Fibroblast of the aortic adventitia (primary cell): ENCODE measurements around the gene IGSF22. TPM values are rescaled to one million over a fixed set of nuclear protein-coding genes. Genes with fewer than 3 reads are reported as not detected.

Experiments
- DNase-seq: peaks from one replicate; pipeline ENCODE4 v3.0.0-alpha.2; 2010; ENCODE audit warnings: low read depth
- H3K4me3 ChIP-seq: 2 replicates; pipeline ENCODE4 v1.5.1; 2011; ENCODE audit warnings: low read depth, mild to moderate bottlenecking, control low read depth, low read length, moderate library complexity
- total RNA-seq: library from RNA; depleted of rRNA; stranded (reverse); fragments of >200 nt; gene quantifications from 2 replicates; pipeline ENCODE4 v1.2.3, GENCODE V29; 2012; ENCODE audit warnings: low replicate concordance
- TF ChIP-seq, protein P1 (sequence below): IDR thresholded peaks from 2 replicates; pipeline ENCODE4 v1.5.1; 2011; ENCODE audit warnings: mild to moderate bottlenecking, low read length, control low read depth, inconsistent platforms; ENCODE audit not compliant: insufficient read depth

The IGSF22 gene
- total RNA-seq, 1 donor, result not detected

DNA sequence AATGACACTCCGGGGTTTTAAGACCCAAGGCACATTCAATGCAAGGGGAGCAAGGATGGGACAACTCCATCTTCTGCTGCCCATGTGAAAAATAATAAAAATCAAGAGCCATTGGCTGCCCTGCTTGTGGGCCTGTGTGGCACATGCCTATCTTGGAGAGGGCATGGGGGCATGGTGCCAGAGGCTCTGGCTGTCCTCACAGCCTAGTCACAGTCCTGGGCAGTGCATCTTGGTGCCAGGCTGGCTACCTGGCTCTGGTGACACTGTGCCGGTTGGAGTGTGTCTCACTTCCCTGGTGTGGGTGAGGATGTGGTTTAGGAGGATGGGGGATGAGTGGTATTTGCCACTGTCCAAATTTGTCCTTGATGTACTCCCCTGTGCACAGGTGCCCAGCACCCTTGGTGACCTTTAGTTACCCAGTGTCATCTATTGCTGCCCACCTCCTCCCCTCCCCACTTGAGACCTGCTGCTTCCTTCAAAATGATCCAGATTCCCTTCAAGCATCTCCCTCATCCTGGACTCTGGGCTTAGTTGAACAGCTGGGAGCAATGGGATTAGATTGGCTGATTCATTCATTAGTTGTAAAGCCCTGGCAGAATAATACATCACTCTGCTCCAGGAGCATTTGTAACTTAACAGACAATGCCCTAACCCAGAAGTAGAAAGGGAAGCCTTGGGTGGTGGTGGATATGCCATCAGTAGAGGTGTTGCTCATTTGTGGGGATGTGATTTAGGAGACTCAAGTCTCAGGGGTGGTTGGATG lies 22.8 kb downstream of the IGSF22 start:
- no peak overlapping the region for H3K4me3 ChIP-seq
- DNase-seq, result no peak
- TF ChIP-seq, protein P1, sequence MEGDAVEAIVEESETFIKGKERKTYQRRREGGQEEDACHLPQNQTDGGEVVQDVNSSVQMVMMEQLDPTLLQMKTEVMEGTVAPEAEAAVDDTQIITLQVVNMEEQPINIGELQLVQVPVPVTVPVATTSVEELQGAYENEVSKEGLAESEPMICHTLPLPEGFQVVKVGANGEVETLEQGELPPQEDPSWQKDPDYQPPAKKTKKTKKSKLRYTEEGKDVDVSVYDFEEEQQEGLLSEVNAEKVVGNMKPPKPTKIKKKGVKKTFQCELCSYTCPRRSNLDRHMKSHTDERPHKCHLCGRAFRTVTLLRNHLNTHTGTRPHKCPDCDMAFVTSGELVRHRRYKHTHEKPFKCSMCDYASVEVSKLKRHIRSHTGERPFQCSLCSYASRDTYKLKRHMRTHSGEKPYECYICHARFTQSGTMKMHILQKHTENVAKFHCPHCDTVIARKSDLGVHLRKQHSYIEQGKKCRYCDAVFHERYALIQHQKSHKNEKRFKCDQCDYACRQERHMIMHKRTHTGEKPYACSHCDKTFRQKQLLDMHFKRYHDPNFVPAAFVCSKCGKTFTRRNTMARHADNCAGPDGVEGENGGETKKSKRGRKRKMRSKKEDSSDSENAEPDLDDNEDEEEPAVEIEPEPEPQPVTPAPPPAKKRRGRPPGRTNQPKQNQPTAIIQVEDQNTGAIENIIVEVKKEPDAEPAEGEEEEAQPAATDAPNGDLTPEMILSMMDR, result no peak

DNA sequence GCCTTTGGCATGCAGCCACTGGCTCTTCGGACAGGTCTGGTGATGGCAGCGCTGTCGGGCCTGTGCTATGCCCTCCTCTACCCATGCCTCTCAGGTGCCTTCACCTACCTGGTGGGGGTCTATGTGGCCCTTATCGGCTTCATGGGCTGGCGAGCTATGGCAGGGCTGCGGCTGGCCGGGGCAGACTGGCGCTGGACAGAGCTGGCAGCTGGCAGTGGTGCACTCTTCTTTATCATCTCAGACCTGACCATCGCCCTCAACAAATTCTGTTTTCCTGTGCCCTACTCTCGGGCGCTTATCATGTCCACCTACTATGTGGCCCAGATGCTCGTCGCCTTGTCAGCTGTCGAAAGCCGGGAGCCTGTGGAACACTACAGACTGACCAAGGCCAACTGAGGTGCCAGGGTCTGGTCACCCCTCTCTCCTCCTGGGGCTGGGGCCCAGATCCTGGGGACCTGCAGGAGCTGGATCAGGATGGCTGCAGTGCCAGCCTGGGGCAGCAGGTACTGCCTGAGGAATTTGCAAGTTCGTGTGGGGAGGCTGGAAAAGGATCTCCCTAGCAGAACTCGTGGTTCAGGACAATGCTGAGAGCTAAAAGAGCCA lies 24.3 kb downstream of the IGSF22 start:
- no peak overlapping the region for H3K4me3 ChIP-seq
- TF ChIP-seq, protein P1, result no peak
- no peak for DNase-seq

DNA sequence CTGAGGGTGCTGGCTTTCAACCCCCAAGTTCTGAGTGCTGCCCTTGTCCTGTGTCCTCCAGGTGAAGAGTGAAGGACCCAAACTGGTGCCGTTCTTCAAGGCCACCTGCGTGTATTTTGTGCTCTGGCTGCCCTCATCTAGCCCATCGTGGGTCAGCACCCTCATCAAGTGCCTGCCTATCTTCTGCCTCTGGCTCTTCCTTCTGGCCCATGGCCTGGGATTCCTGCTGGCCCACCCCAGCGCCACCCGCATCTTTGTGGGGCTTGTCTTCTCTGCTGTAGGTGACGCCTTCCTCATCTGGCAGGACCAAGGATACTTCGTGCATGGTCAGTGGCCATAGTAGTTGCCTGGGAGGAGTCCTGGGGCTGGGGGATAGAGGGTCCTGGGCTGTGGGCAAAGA lies 25.1 kb downstream of the IGSF22 start:
- TF ChIP-seq, protein P1, result no peak
- no peak overlapping the region for H3K4me3 ChIP-seq
- no peak for DNase-seq

DNA sequence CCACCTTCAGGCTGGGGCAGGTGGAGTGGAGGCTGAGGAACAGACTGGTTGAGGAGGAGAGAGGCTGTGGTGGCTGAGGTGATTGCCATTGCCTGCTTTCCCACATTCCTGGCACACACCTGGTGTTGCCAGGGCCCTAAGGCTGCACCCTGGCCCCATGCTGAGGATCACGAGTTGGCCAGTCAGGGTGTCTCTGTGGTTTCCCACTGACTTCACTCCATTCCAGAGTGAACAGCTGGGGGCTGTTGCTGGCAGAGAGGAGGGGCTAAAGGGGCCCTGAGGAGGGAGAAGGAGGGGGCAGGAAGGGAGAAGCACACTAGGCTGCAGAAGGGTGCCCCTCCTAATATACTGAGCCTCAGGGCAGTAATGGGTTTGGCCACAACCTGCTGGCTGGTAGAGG lies 25.6 kb downstream of the IGSF22 start:
- H3K4me3 ChIP-seq, result no peak overlapping the region
- no peak for DNase-seq
- TF ChIP-seq, protein P1, result no peak

DNA sequence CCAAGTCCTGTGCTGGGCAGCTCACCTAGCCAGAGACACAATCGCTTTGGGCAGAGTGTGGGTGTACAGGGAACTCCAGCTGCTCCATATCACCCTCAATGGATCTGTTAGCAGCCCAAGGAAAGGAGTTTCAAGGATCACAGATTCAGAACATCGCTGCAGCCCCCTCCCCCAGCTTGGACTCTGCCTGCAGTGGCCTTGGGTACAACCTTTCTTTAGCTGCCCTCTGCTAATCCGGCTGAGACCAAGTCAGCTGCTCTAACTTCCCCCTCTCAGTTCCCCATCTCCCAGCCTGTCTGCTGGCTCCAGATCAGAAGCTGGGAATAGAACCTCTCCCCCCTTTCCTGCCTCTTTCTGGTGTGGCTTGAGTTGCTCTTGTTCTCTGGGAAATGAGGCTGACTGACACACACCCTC lies 26.1 kb downstream of the IGSF22 start:
- no peak overlapping the region for H3K4me3 ChIP-seq
- DNase-seq, result no peak
- TF ChIP-seq, protein P1, result no peak

DNA sequence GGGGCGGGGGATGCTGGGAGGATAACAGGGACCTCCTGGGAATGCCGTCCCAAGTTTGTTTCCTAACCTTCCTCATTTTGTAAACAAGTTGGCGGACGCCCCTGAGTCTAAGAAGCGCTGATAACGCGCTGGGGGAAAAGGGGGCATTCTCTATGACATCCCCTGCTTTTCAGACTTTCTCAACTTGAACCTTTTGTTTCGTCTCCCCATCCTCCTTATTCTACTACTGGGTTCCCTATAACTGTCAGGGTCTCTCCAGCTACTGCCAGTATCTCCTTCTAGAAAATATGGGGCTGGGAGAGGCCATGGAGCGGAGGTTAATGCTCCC lies 26.8 kb downstream of the IGSF22 start:
- TF ChIP-seq, protein P1, result no peak
- no peak for DNase-seq
- peak overlapping the region; percentile 67 for H3K4me3 ChIP-seq
